Omental fat pad (tissue), 4 donors: ENCODE measurements around the gene ACOX3. TPM values are rescaled to one million over a fixed set of nuclear protein-coding genes. Genes with fewer than 3 reads are reported as not detected.
"Not testable (repeated sequence)": the region's sequence is repeated elsewhere in the genome, so short reads cannot be mapped to it uniquely, and the experiment has no call there.

Source experiments
- ATAC-seq: fragments of 150-250 bp; one replicate; pipeline ENCODE4 v1.9.1; 2016; ENCODE audit warnings: mild to moderate bottlenecking, moderate library complexity; ENCODE audit not compliant: low FRiP score
- DNase-seq: peaks from one replicate; pipeline ENCODE4 v3.0.0-alpha.2; 2019; ENCODE audit warnings: low spot score
- total RNA-seq, 4 donors: library from RNA; depleted of rRNA; stranded (reverse); fragments of >200 nt; gene quantifications; one replicate each; pipeline ENCODE4 v1.1.0, GENCODE V29; 2016
- TF ChIP-seq, protein P1 (sequence below), 3 donors: fragments of 450-650 bp; IDR thresholded peaks; one replicate each; pipeline ENCODE4 v1.5.1; 2016 to 2017; ENCODE audit warnings: antibody characterized with exemption in 3 of 3, mild to moderate bottlenecking in 3 of 3, moderate library complexity in 2 of 3

ACOX3 gene
- total RNA-seq, 4 donors from 2014 or later: 14.7 to 28.2 (median 23.6) TPM

GRCh38 chr4:8387615-8388527 is 52.7 kb downstream of the ACOX3 start:
- no peak for ATAC-seq
- TF ChIP-seq, protein P1, sequence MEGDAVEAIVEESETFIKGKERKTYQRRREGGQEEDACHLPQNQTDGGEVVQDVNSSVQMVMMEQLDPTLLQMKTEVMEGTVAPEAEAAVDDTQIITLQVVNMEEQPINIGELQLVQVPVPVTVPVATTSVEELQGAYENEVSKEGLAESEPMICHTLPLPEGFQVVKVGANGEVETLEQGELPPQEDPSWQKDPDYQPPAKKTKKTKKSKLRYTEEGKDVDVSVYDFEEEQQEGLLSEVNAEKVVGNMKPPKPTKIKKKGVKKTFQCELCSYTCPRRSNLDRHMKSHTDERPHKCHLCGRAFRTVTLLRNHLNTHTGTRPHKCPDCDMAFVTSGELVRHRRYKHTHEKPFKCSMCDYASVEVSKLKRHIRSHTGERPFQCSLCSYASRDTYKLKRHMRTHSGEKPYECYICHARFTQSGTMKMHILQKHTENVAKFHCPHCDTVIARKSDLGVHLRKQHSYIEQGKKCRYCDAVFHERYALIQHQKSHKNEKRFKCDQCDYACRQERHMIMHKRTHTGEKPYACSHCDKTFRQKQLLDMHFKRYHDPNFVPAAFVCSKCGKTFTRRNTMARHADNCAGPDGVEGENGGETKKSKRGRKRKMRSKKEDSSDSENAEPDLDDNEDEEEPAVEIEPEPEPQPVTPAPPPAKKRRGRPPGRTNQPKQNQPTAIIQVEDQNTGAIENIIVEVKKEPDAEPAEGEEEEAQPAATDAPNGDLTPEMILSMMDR (IDR thresholded peaks at IDR 0.05): no peak

GRCh38 chr4:8387194-8387593 is 53.3 kb downstream of the ACOX3 start:
- TF ChIP-seq, protein P1 (IDR thresholded peaks at IDR 0.05): no peak
- DNase-seq (no peak), ATAC-seq (no peak)

More at GRCh38 chr4:8387615-8388527, 52.7 kb downstream of the ACOX3 start:
- DNase-seq: no peak

GRCh38 chr4:8386731-8387130 is 53.8 kb downstream of the ACOX3 start:
- DNase-seq: no peak
- no peak for ATAC-seq
- TF ChIP-seq, protein P1 (IDR thresholded peaks at IDR 0.05): no peak

- not testable (repeated sequence) for DNase-seq, ATAC-seq
These were observed 54.4 kb downstream of the ACOX3 start for GRCh38 chr4:8386131-8386530.

DNA sequence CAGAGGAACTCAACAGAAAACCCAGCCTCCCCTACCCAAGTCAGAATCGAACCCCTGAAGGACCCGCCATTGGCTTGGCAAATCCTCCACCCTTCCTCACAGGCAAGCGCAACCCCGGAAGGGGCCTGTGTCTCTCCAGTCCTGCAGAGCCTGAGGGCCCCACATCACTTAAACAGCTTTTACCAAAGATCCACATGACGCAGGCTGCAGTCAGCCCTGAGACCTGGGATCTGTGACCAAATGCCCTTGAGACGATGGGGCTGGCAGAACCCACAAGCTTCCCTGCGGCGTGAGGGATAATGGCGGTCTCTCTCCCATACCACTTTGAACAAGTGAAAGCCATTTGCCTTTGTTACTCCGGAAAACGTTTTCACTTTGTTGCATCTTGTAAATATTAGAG is 54.9 kb downstream of the ACOX3 start:
- TF ChIP-seq, protein P1 (IDR thresholded peaks at IDR 0.05): no peak
- ATAC-seq: no peak
- no peak for DNase-seq

DNA sequence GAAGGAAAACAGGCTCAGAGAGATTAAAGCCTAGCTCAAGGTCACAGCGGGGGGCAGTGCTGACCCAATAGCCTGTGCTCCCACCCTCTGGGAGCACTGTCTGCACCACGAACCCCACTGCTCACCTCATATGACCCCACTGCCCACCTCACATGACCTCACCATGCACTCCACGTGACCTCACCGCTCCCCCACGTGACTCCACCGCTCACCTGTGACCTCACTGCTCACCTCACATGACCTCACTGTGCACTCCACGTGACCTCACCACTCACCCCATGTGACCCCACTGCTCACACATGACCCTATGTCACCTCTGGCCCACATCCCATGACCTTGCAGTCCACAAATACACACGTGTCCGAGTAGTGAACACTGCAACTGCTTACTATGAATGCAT is 55.4 kb downstream of the ACOX3 start:
- TF ChIP-seq, protein P1 (IDR thresholded peaks at IDR 0.05): no peak
- ATAC-seq (no peak), DNase-seq (no peak)

- ATAC-seq: no peak
- DNase-seq: no peak
These were observed 56.0 kb downstream of the ACOX3 start for GRCh38 chr4:8384397-8385060.

More at GRCh38 chr4:8384397-8385060, 56.0 kb downstream of the ACOX3 start:
- TF ChIP-seq, protein P1 (IDR thresholded peaks at IDR 0.05): no peak
